Stimulated activated CD4-positive, alpha-beta T cell treated with anti-CD3 and anti-CD28 coated beads, Interleukin-4, amount 100 ng/mL, for 24 hours (primary cell): ENCODE results near the gene MDM2.
"Not testable (repeated sequence)": the region's sequence is repeated elsewhere in the genome, so short reads cannot be mapped to it uniquely, and the experiment has no call there.

Source experiments
- DNase-seq: peaks from one replicate; pipeline ENCODE4 v3.0.0-alpha.2; 2020

The MDM2 gene

DNA sequence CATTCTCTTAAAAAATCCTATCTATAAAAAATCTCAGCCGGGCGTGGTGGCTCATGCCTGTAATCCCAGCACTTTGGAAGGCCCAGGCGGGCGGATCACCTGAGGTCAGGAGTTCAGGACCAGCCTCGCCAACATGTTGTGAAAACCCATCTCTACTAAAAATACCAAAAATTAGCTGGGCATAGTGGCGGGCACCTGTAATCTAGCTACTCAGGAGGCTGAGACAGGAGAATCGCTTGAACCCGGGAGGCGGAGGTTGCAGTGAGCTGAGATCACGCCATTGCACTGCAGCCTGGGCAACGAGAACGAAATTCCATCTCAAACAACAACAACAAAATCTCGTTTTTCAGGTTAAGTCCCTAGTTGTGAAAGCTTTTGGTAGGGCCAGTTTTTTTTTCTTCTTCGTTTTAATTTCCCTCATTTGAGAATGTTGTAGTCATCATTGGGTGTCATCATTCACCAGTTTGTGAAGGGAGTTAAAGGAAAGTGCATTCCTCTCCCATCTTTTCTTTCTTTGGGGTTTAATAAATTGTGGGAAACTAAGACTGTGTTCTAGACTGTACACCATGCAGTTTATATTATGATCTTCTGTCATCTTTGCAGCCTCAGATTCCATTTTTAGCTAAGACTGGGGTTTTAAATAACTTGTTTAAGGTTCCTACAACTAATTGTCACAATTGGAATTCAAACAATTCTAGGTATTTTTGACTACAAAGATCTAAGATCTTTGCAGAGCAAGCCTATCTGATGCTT lies 23.9 kb downstream of the MDM2 start:
- DNase-seq = no peak

DNA sequence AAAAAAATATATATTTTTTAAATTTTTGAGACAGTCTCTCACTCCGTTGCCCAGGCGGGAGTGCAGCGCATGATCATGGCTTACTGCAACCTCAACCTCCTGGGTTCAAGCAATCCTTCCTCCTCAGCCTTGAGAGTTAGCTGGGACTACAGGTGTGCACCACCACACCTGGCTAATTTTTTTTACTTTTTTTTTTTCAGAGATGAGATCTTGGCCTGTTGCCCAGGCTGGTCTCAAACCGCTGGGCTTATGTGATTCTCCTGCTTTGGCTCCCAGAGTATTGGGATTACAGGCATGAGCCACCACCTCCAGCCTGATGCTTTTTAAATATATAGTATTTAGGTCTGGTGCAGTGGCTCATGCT lies 24.5 kb downstream of the MDM2 start:
- no peak for DNase-seq

GRCh38 chr12:68833508-68833907 lies 25.5 kb downstream of the MDM2 start:
- DNase-seq = no peak

GRCh38 chr12:68835333-68835908 lies 27.4 kb downstream of the MDM2 start:
- DNase-seq = no peak

GRCh38 chr12:68837215-68837614 lies 29.2 kb downstream of the MDM2 start:
- DNase-seq = no peak

- DNase-seq = no peak
Observed at GRCh38 chr12:68838046-68838886, 30.3 kb downstream of the MDM2 start.

GRCh38 chr12:68839183-68840147 lies 31.5 kb downstream of the MDM2 start:
- no peak for DNase-seq

- not testable (repeated sequence) for DNase-seq
Observed at GRCh38 chr12:68841175-68841574, 33.2 kb downstream of the MDM2 start.

DNA sequence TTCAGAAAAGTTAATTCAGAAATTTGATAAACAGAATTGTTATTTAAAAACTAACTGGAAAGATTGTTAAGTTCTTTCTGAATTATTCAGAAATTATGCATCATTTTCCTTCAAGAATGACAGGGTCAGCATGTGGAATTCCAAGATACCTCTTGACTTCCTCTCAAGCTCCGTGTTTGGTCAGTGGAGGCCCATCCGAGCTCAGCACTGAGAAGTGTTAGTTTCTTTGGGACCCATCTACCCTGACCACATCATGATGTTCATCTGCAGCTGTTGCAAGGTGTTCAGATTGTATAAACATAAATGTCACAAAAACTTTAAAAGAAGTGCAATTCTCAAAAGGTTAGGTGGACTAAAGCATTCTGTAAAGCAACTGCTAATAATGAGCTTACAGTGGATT lies 33.7 kb downstream of the MDM2 start:
- no peak for DNase-seq

- DNase-seq = no peak
Observed at GRCh38 chr12:68842123-68842522, 34.1 kb downstream of the MDM2 start.

GRCh38 chr12:68842784-68843567 lies 35.0 kb downstream of the MDM2 start:
- no peak for DNase-seq

DNA sequence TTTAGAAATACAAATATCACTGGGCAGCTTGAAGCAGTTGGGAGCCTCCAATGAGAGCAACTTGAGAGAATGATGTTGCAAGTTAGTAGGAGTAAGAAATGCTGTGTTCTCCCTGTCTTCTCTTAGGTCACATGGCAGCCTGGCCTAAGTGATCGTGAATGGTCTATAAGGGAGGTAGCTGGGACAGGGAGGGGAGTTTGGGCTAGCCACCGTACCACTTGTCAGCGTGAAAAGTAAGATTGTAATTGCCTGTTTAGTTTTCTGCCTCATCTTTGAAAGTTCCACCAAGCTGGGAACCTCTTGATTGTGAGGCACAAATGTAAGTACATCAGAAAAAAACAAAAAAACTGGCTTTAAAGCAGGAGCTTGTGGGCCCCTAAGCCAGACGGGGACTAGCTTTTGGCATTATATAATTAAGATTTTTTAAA lies 36.4 kb downstream of the MDM2 start:
- no peak for DNase-seq

GRCh38 chr12:68844788-68845695 lies 37.1 kb downstream of the MDM2 start:
- DNase-seq = no peak

DNA sequence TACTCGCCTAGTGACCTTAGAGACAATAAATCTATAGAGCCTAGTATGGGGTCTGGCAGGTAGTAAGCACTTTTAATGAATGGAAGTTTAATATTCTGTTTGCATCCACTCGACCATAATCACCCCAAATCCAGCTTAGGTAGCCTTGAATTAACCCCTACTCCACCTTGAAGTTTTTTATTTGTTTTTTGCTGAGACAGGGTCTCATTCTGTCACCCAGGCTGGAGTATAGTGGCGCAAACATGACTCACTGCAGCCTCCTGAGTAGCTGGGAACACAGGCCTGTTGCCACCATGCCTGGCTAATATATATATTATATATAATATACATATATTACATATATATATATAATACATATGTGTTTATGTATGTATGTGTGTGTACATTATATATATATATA lies 38.8 kb downstream of the MDM2 start:
- no peak for DNase-seq

DNA sequence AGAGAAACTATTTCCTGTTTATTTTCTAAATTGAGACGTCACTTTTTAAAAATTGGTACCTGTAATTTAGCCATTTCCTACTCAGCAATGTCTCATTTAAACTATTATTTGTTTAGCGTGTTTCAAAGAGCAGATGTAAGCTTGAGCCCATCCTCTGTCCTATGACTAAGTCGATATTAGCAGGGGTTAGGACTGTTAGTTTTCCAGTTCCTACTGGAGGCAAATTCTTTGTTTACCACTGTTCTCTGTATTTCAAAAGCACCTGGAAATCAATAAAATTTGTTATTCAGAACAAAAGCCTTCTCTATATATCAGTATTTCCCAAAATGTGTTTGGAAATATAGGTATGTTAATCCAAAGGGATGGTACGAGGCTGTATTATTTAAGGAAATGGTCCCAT lies 42.4 kb downstream of the MDM2 start:
- DNase-seq = no peak

GRCh38 chr12:68851592-68852306 lies 43.8 kb downstream of the MDM2 start:
- DNase-seq = no peak

DNA sequence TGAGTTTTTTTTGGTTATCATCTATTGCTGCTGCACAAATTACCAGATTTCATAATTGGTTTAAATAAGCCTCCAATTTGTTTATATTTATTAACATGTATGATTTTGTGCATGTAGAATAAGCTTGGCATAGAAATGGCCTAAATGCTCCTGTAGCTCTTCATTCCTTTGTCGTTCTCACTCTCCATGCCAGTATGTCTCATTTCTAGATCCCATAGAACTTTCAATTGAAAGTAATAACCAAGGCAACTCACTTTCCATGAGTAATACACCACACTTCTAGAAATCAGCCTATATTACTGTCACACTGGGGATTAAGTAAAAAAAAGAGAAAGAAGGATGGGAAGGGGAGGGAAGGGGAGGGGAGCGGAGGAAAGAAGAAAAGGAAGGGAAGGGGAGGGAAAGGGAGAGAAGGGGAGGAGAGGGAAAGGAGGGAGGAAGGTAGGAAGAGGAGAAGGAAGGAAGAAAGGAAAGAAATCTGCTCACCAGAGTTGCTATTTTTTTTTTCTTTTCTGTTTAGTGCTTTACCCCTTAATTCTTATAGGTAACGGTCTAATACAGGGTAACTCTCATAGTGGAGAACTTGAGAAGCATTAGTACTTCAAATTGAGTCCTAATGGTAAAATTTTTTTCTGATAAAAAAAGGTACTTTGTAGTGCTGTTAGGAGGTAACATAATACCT lies 45.6 kb downstream of the MDM2 start:
- no peak for DNase-seq

GRCh38 chr12:68854078-68854468 lies 46.1 kb downstream of the MDM2 start:
- DNase-seq = no peak

GRCh38 chr12:68854554-68854953 lies 46.6 kb downstream of the MDM2 start:
- DNase-seq = no peak

- DNase-seq = no peak
Observed at GRCh38 chr12:68855111-68855510, 47.1 kb downstream of the MDM2 start.
